H9 (cell line): ENCODE measurements around the gene SLC24A3. TPM values are rescaled to one million over a fixed set of nuclear protein-coding genes. Genes with fewer than 3 reads are reported as not detected.
"Not testable (repeated sequence)": the region's sequence is repeated elsewhere in the genome, so short reads cannot be mapped to it uniquely, and the experiment has no call there.

Source experiments
- DNase-seq: peaks from one replicate; pipeline ENCODE4 v3.0.0-alpha.2; 2017
- H2AFZ ChIP-seq: one replicate; pipeline ENCODE4 v1.6.1; 2013; ENCODE audit warnings: mild to moderate bottlenecking, low read length, control low read depth, moderate library complexity
- H2AK5ac ChIP-seq: 2 replicates; pipeline ENCODE4 v1.6.1; 2013; ENCODE audit warnings: low read length, control low read depth, mixed read lengths; ENCODE audit not compliant: insufficient read length
- H2BK120ac ChIP-seq: one replicate; pipeline ENCODE4 v1.6.1; 2013; ENCODE audit warnings: low read depth, mild to moderate bottlenecking, low read length, control low read depth, inconsistent platforms; ENCODE audit not compliant: poor library complexity, severe bottlenecking
- H2BK12ac ChIP-seq: 2 replicates; pipeline ENCODE4 v1.6.1; 2013; ENCODE audit warnings: low read length, control low read depth, mixed read lengths, low read depth; ENCODE audit not compliant: insufficient read length
- H2BK15ac ChIP-seq: 2 replicates; pipeline ENCODE4 v1.6.1; 2013; ENCODE audit warnings: low read depth, low read length, control low read depth
- H2BK20ac ChIP-seq: one replicate; pipeline ENCODE4 v1.6.1; 2013; ENCODE audit warnings: low read depth, mild to moderate bottlenecking, low read length, control low read depth, inconsistent platforms; ENCODE audit not compliant: poor library complexity, severe bottlenecking
- H2BK5ac ChIP-seq: 2 replicates; pipeline ENCODE4 v1.6.1; 2013; ENCODE audit warnings: low read length, control low read depth, mixed read lengths; ENCODE audit not compliant: insufficient read length
- H3K14ac ChIP-seq: 2 replicates; pipeline ENCODE4 v1.6.1; 2013; ENCODE audit warnings: low read length, control low read depth; ENCODE audit not compliant: insufficient read depth
- H3K18ac ChIP-seq: 2 replicates; pipeline ENCODE4 v1.6.1; 2013; ENCODE audit warnings: low read depth, mild to moderate bottlenecking, mixed read lengths, low read length, control low read depth; ENCODE audit not compliant: insufficient read length
- H3K23ac ChIP-seq: 2 replicates; pipeline ENCODE4 v1.6.1; 2013; ENCODE audit warnings: low read length, control low read depth, mixed read lengths, low read depth; ENCODE audit not compliant: insufficient read length
- H3K23me2 ChIP-seq: 2 replicates; pipeline ENCODE4 v1.6.1; 2013; ENCODE audit warnings: low read depth, mild to moderate bottlenecking, mixed read lengths, low read length, control low read depth; ENCODE audit not compliant: insufficient read length, poor library complexity, severe bottlenecking
- H3K27ac ChIP-seq: 2 replicates; pipeline ENCODE4 v1.5.1; 2013; ENCODE audit warnings: low read length, control low read depth, mixed read lengths, low read depth; ENCODE audit not compliant: insufficient read length
- H3K27me3 ChIP-seq: 2 replicates; pipeline ENCODE4 v1.6.1; 2013; ENCODE audit warnings: low read length, control low read depth, inconsistent platforms; ENCODE audit not compliant: insufficient read depth
- H3K4ac ChIP-seq: 2 replicates; pipeline ENCODE4 v1.6.1; 2013; ENCODE audit warnings: low read depth, mild to moderate bottlenecking, control low read depth, inconsistent platforms, low read length, moderate library complexity
- H3K4me1 ChIP-seq: 2 replicates; pipeline ENCODE4 v1.6.1; 2013; ENCODE audit warnings: low read length, control low read depth, inconsistent platforms; ENCODE audit not compliant: insufficient read depth
- H3K4me2 ChIP-seq: 2 replicates; pipeline ENCODE4 v1.6.1; 2013; ENCODE audit warnings: low read length, control low read depth, mixed read lengths; ENCODE audit not compliant: insufficient read length, insufficient read depth
- H3K56ac ChIP-seq: 2 replicates; pipeline ENCODE4 v1.6.1; 2013; ENCODE audit warnings: low read depth, mild to moderate bottlenecking, mixed read lengths, low read length, control low read depth; ENCODE audit not compliant: insufficient read length
- H3K79me1 ChIP-seq: 2 replicates; pipeline ENCODE4 v1.6.1; 2013; ENCODE audit warnings: low read depth, mild to moderate bottlenecking, moderate library complexity, low read length, control low read depth, inconsistent platforms; ENCODE audit not compliant: insufficient read depth, poor library complexity, severe bottlenecking
- H3K79me2 ChIP-seq: 2 replicates; pipeline ENCODE4 v1.6.1; 2013; ENCODE audit warnings: low read length, control low read depth, inconsistent platforms; ENCODE audit not compliant: insufficient read depth
- H3K9ac ChIP-seq: 2 replicates; pipeline ENCODE4 v1.6.1; 2013; ENCODE audit warnings: low read length, control low read depth, mixed read lengths; ENCODE audit not compliant: insufficient read length; ENCODE audit errors: extremely low read depth
- H3K9me3 ChIP-seq: one replicate; pipeline ENCODE4 v1.6.1; 2013; ENCODE audit warnings: low read depth, low read length, inconsistent platforms; ENCODE audit not compliant: control insufficient read depth
- H3T11ph ChIP-seq: one replicate; pipeline ENCODE4 v1.6.1; 2013; ENCODE audit warnings: mild to moderate bottlenecking, low read length, control low read depth, inconsistent platforms
- H4K20me1 ChIP-seq: one replicate; pipeline ENCODE4 v1.6.1; 2013; ENCODE audit not compliant: control insufficient read depth, insufficient read length, insufficient read depth
- H4K5ac ChIP-seq: 2 replicates; pipeline ENCODE4 v1.6.1; 2013; ENCODE audit warnings: low read depth, mild to moderate bottlenecking, mixed read lengths, low read length, control low read depth; ENCODE audit not compliant: insufficient read length
- H4K8ac ChIP-seq: replicated peaks from 2 replicates; pipeline ENCODE4 v1.6.1; 2013; ENCODE audit warnings: low read length, control low read depth, mixed read lengths, low read depth; ENCODE audit not compliant: insufficient read length
- H4K91ac ChIP-seq: 2 replicates; pipeline ENCODE4 v1.6.1; 2013; ENCODE audit warnings: low read depth, mild to moderate bottlenecking, moderate library complexity, mixed read lengths, low read length, control low read depth; ENCODE audit not compliant: insufficient read length
- H3K27ac Mint-ChIP-seq, 3 experiments: 2 replicates in 2 of 3; 3 replicates in 1 of 3; pipeline ENCODE4 v1.8.0; 2020 to 2021; ENCODE audit warnings: mixed read lengths in 3 of 3, mild to moderate bottlenecking in 1 of 3, moderate library complexity in 1 of 3
- H3K27me3 Mint-ChIP-seq: 2 replicates; pipeline ENCODE4 v1.8.0; 2021; ENCODE audit warnings: low read depth, mild to moderate bottlenecking, moderate library complexity, mixed read lengths
- H3K36me3 Mint-ChIP-seq, 3 experiments: 2 replicates in 2 of 3; 3 replicates in 1 of 3; pipeline ENCODE4 v1.8.0; 2020 to 2021; ENCODE audit warnings: low read depth in 3 of 3, mixed read lengths in 3 of 3; ENCODE audit not compliant: insufficient read depth in 1 of 3
- H3K4me1 Mint-ChIP-seq, 2 experiments: 2 replicates each; pipeline ENCODE4 v1.8.0; 2020; ENCODE audit warnings: mixed read lengths in 2 of 2
- H3K4me3 Mint-ChIP-seq, 2 experiments: 2 replicates in 1 of 2; 3 replicates in 1 of 2; pipeline ENCODE4 v1.8.0; 2020 to 2021; ENCODE audit warnings: mild to moderate bottlenecking in 2 of 2, mixed read lengths in 2 of 2, moderate library complexity in 1 of 2
- H3K9me3 Mint-ChIP-seq, 2 experiments: 2 replicates in 1 of 2; 3 replicates in 1 of 2; pipeline ENCODE4 v1.8.0; 2020; ENCODE audit warnings: mild to moderate bottlenecking in 2 of 2, mixed read lengths in 2 of 2, moderate library complexity in 1 of 2
- WGBS: extraction: QIAGEN DNeasy Blood & Tissue Kit; methylation state at CpG from one replicate; pipeline ENCODE4 v1.1.7; 2013; ENCODE audit warnings: missing lambda C conversion rate, low lambda C conversion rate, mixed read lengths; ENCODE audit not compliant: insufficient read length; ENCODE audit errors: extremely low coverage; 5-methylcytosine and 5-hydroxymethylcytosine counted together
- total RNA-seq: library from RNA; stranded (reverse); gene quantifications from 2 replicates; pipeline ENCODE4 v1.2.1, GENCODE V29; 2021
- TF ChIP-seq, protein P1 (sequence below): fragments of 200-600 bp; sonication (generic); conservative IDR thresholded peaks from 3 replicates; pipeline ENCODE4 v1.8.0; 2021; ENCODE audit warnings: antibody characterized with exemption, mild to moderate bottlenecking

The SLC24A3 gene
- total RNA-seq, 1 experiment from 2014 or later = 0.83 TPM

- Histone ChIP-seq H3K4me1 (no peaks in the 10 kb centered on the region), H3K23me2 (no peaks in the 10 kb centered on the region), H3K14ac (no peak overlapping the region), H3K79me2 (no peaks in the 10 kb centered on the region), H2AFZ (no peak overlapping the region), H2AK5ac (no peak overlapping the region), H3K56ac (no peak overlapping the region), H3K27ac (no peak overlapping the region), H2BK120ac (no peak overlapping the region), H4K91ac (no peak overlapping the region), H3K4ac (no peak overlapping the region), H3K4me2 (no peak overlapping the region), H3K18ac (no peak overlapping the region), H2BK5ac (no peak overlapping the region), H2BK20ac (no peak overlapping the region), H4K5ac (no peak overlapping the region), H4K8ac (no peak overlapping the region), H3K9me3 (peaks cover 8% of the 10 kb centered on the region), H2BK15ac (no peak overlapping the region), H4K20me1 (no peaks in the 10 kb centered on the region), H3K79me1 (no peaks in the 10 kb centered on the region), H3K23ac (no peak overlapping the region), H3K9ac (no peak overlapping the region), H3K27me3 (no peaks in the 10 kb centered on the region), H2BK12ac (no peak overlapping the region), H3T11ph (no peak overlapping the region)
- H3K4me3 Mint-ChIP-seq = no peak overlapping the region
- H3K4me1 Mint-ChIP-seq = no peaks in the 10 kb centered on the region
- H3K27me3 Mint-ChIP-seq = peaks cover 8% of the 10 kb centered on the region
- no peak for DNase-seq
- H3K9me3 Mint-ChIP-seq = peaks cover 17 to 18% of the 10 kb centered on the region in 2 experiments
- TF ChIP-seq, protein P1, sequence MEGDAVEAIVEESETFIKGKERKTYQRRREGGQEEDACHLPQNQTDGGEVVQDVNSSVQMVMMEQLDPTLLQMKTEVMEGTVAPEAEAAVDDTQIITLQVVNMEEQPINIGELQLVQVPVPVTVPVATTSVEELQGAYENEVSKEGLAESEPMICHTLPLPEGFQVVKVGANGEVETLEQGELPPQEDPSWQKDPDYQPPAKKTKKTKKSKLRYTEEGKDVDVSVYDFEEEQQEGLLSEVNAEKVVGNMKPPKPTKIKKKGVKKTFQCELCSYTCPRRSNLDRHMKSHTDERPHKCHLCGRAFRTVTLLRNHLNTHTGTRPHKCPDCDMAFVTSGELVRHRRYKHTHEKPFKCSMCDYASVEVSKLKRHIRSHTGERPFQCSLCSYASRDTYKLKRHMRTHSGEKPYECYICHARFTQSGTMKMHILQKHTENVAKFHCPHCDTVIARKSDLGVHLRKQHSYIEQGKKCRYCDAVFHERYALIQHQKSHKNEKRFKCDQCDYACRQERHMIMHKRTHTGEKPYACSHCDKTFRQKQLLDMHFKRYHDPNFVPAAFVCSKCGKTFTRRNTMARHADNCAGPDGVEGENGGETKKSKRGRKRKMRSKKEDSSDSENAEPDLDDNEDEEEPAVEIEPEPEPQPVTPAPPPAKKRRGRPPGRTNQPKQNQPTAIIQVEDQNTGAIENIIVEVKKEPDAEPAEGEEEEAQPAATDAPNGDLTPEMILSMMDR = no peak
- no peak overlapping the region for H3K27ac Mint-ChIP-seq
- no CpG with 5 or more reads among the region's 5 CpGs for WGBS
- peaks cover 4 to 13% (median 6%) of the 10 kb centered on the region in 3 experiments; a peak in 5 of 7 replicates for H3K36me3 Mint-ChIP-seq
Measured at GRCh38 chr20:19677336-19677735, 464.9 kb downstream of the SLC24A3 start.

GRCh38 chr20:19678591-19678990, 466.1 kb downstream of the SLC24A3 start:
- H3K27ac ChIP-seq, H3K27me3 ChIP-seq, H3K23me2 ChIP-seq, H3K23ac ChIP-seq, H2BK120ac ChIP-seq, H3K4me2 ChIP-seq, H3K79me1 ChIP-seq, H2AFZ ChIP-seq, H3T11ph ChIP-seq, H3K4me1 Mint-ChIP-seq, H3K14ac ChIP-seq, H3K4ac ChIP-seq, H3K18ac ChIP-seq, H4K8ac ChIP-seq, H2BK5ac ChIP-seq, H3K4me3 Mint-ChIP-seq, H3K9me3 ChIP-seq, H2BK12ac ChIP-seq, H3K27me3 Mint-ChIP-seq, H4K20me1 ChIP-seq, H4K5ac ChIP-seq, H2BK20ac ChIP-seq, H2AK5ac ChIP-seq, H3K56ac ChIP-seq, DNase-seq, H3K4me1 ChIP-seq, H4K91ac ChIP-seq, H3K9ac ChIP-seq, H3K79me2 ChIP-seq, H3K27ac Mint-ChIP-seq, H2BK15ac ChIP-seq: not testable (repeated sequence)
- no CpG with 5 or more reads among the region's 38 CpGs for whole genome bisulfite sequencing
- H3K36me3 Mint-ChIP-seq = peaks cover 4 to 13% (median 6%) of the 10 kb centered on the region in 3 experiments; a peak in 5 of 7 replicates
- H3K9me3 Mint-ChIP-seq = peaks cover 17 to 18% of the 10 kb centered on the region in 2 experiments
